ENCODE measurements around the gene ITPR2. TPM values are rescaled to one million over a fixed set of nuclear protein-coding genes. Genes with fewer than 3 reads are reported as not detected.

ITPR2 gene
- polyA plus RNA-seq, 1 experiment, result 3.5 TPM

GRCh38 chr12:26369588-26369987, 463.4 kb downstream of the ITPR2 start:
- TF ChIP-seq CTCF (IDR thresholded peaks at IDR 0.05; ENCODE audit: insufficient read depth, low read depth, low read length), result no peak

GRCh38 chr12:26367991-26368730, 464.8 kb downstream of the ITPR2 start:
- DNase-seq (ENCODE audit: low read depth), result no peak
- ChIA-PET CTCF (no interaction called here), POLR2A (interaction anchor here (0.6 kb wide), 1 partner anchor 202 kb away, joined by 3 read pairs; no protein-coding TSS in a partner anchor)
- H3K4me3 ChIP-seq (ENCODE audit: low read depth, low read length), result no peak overlapping the region
- H3K36me3 ChIP-seq (ENCODE audit: control insufficient read depth, insufficient read depth, low read length), result no peaks in the 10 kb centered on the region
- no peaks in the 10 kb centered on the region for H3K27me3 ChIP-seq (ENCODE audit: control insufficient read depth, insufficient read depth, low read length)
- no peak for TF ChIP-seq CTCF (IDR thresholded peaks at IDR 0.05; ENCODE audit: insufficient read depth, low read depth, low read length)

More at GRCh38 chr12:26369588-26369987, 463.4 kb downstream of the ITPR2 start:
- DNase-seq (ENCODE audit: low read depth), result peak; percentile 36
- POLR2A ChIA-PET, result no interaction called here
- CTCF ChIA-PET, result interaction anchor here (0.7 kb wide), 1 partner anchor 647 kb away, joined by 3 read pairs; no protein-coding TSS in a partner anchor
- no peak overlapping the region for H3K4me3 ChIP-seq (ENCODE audit: low read depth, low read length)
- H3K27me3 ChIP-seq (ENCODE audit: control insufficient read depth, insufficient read depth, low read length), result no peaks in the 10 kb centered on the region
- H3K36me3 ChIP-seq (ENCODE audit: control insufficient read depth, insufficient read depth, low read length), result no peaks in the 10 kb centered on the region

GRCh38 chr12:26361964-26362363, 471.0 kb downstream of the ITPR2 start:
- CTCF ChIA-PET, result interaction anchor here (0.6 to 1.4 kb wide), 2 partner anchors 11 to 15 kb away, joined by 3 to 6 read pairs; no protein-coding TSS in a partner anchor
- H3K27me3 ChIP-seq (ENCODE audit: control insufficient read depth, insufficient read depth, low read length), result no peaks in the 10 kb centered on the region
- DNase-seq (ENCODE audit: low read depth), result no peak
- no peak for TF ChIP-seq CTCF (IDR thresholded peaks at IDR 0.05; ENCODE audit: insufficient read depth, low read depth, low read length)
- POLR2A ChIA-PET, result no interaction called here
- H3K36me3 ChIP-seq (ENCODE audit: control insufficient read depth, insufficient read depth, low read length), result no peaks in the 10 kb centered on the region
- no peak overlapping the region for H3K4me3 ChIP-seq (ENCODE audit: low read depth, low read length)

- DNase-seq (ENCODE audit: low read depth), result no peak
- POLR2A ChIA-PET, result no interaction called here
- H3K4me3 ChIP-seq (ENCODE audit: low read depth, low read length), result no peak overlapping the region
- H3K27me3 ChIP-seq (ENCODE audit: control insufficient read depth, insufficient read depth, low read length), result no peaks in the 10 kb centered on the region
- CTCF ChIA-PET, result no interaction called here
- H3K36me3 ChIP-seq (ENCODE audit: control insufficient read depth, insufficient read depth, low read length), result no peaks in the 10 kb centered on the region
- no peak for TF ChIP-seq CTCF (IDR thresholded peaks at IDR 0.05; ENCODE audit: insufficient read depth, low read depth, low read length)
Observed at GRCh38 chr12:26360062-26360461, 472.9 kb downstream of the ITPR2 start.

- ChIA-PET POLR2A (no interaction called here), CTCF (no interaction called here)
- Histone ChIP-seq H3K27me3 (ENCODE audit: control insufficient read depth, insufficient read depth, low read length) (no peaks in the 10 kb centered on the region), H3K4me3 (ENCODE audit: low read depth, low read length) (no peak overlapping the region), H3K36me3 (ENCODE audit: control insufficient read depth, insufficient read depth, low read length) (no peaks in the 10 kb centered on the region)
- DNase-seq (ENCODE audit: low read depth), result no peak
- TF ChIP-seq CTCF (IDR thresholded peaks at IDR 0.05; ENCODE audit: insufficient read depth, low read depth, low read length), result no peak
Observed at GRCh38 chr12:26359576-26359975, 473.4 kb downstream of the ITPR2 start.

Data from BJ (cell line).